Spleen (tissue), 7 donors: Measurements from ENCODE around the gene CYB5B.

Source experiments
- CTCF ChIP-seq, 11 experiments: fragments of 200-600 bp in 7 of 11; fragments of 450-650 bp in 4 of 11; sonication (generic) in 4 of 11; IDR thresholded peaks in 8 of 11; conservative IDR thresholded peaks in 3 of 11; 1 replicate in 7 of 11; 2 replicates in 4 of 11; pipeline versions ENCODE4 v1.4.0 to v1.8.0; 2016 to 2021; ENCODE audit warnings: antibody characterized with exemption in 11 of 11, inconsistent platforms in 4 of 11, mild to moderate bottlenecking in 1 of 11
- POLR2A ChIP-seq, 3 donors: fragments of 450-650 bp; IDR thresholded peaks; one replicate each; pipeline ENCODE4 v1.5.1; 2017; ENCODE audit warnings: antibody characterized with exemption in 3 of 3, mild to moderate bottlenecking in 1 of 3
- donor health status: DM: no; HTN: no; CAD: no; lungs with moderate emphysema.
- donor health status: DM: no; HTN: no; CAD: no.
- donor health status: DM: no; HTN: no; CAD: no.

DNA sequence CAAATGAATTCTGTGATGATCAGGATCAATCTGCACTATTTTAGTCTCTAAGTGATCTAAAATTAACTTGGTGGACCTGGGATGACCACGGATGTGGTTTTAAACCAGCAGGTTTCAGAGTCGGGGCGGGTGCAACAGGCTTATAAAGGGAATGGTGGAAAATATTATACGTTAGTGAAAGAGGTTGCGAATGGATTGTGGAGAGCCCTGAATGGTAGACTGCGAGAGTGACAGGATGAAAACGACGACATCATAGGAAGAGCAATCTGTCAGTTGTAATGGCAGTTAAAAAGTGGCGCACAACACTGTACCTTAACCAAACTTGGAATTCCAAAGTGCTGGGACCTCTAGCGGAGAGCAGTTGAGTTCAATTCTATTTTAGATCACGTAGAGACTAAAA is 1.2 kb upstream of the CYB5B start:
- no peak for TF ChIP-seq CTCF (IDR thresholded peaks at IDR 0.05 in 8 of 11, conservative IDR thresholded peaks at IDR 0.05 in 3 of 11)
- no peak for TF ChIP-seq POLR2A (IDR thresholded peaks at IDR 0.05)
